GM23248 (cell line): Measurements from ENCODE around the gene SMARCD1. TPM values are rescaled to one million over a fixed set of nuclear protein-coding genes. Genes with fewer than 3 reads are reported as not detected.
A peak's percentile ranks its signal among the peaks of the same experiment; 100 is the strongest.
"Not testable (repeated sequence)": the region's sequence is repeated elsewhere in the genome, so short reads cannot be mapped to it uniquely, and the experiment has no call there.

Experiments used
- DNase-seq: peaks from one replicate; pipeline ENCODE4 v3.0.0-alpha.2; 2015
- H2AFZ ChIP-seq: fragments of 200-600 bp; sonication (generic); 2 replicates; pipeline ENCODE4 v1.6.1; 2016; ENCODE audit warnings: antibody characterized with exemption
- H3F3A ChIP-seq: fragments of 200-600 bp; sonication (generic); 2 replicates; pipeline ENCODE4 v1.6.1; 2016; ENCODE audit warnings: mild to moderate bottlenecking, antibody characterized with exemption, mixed run types; ENCODE audit not compliant: insufficient read depth
- H3K27ac ChIP-seq: fragments of 200-600 bp; sonication (generic); 2 replicates; pipeline ENCODE4 v1.5.1; 2016; ENCODE audit warnings: mild to moderate bottlenecking
- H3K27me3 ChIP-seq: fragments of 200-600 bp; sonication (generic); replicated peaks from 2 replicates; pipeline ENCODE4 v1.6.1; 2016; ENCODE audit warnings: mild to moderate bottlenecking; ENCODE audit not compliant: insufficient read depth
- H3K36me3 ChIP-seq: fragments of 200-600 bp; sonication (generic); 2 replicates; pipeline ENCODE4 v1.6.1; 2016; ENCODE audit warnings: low read depth, mild to moderate bottlenecking
- H3K4me1 ChIP-seq: fragments of 200-600 bp; sonication (generic); 2 replicates; pipeline ENCODE4 v1.6.1; 2016; ENCODE audit warnings: mild to moderate bottlenecking; ENCODE audit not compliant: insufficient read depth
- H3K4me2 ChIP-seq: fragments of 200-600 bp; sonication (generic); one replicate; pipeline ENCODE4 v1.6.1; 2016; ENCODE audit warnings: mild to moderate bottlenecking; ENCODE audit not compliant: unreplicated experiment
- H3K4me3 ChIP-seq: fragments of 200-600 bp; sonication (generic); 2 replicates; pipeline ENCODE4 v1.5.1; 2016; ENCODE audit warnings: mild to moderate bottlenecking
- H3K79me2 ChIP-seq: fragments of 200-600 bp; sonication (generic); 2 replicates; pipeline ENCODE4 v1.6.1; 2016; ENCODE audit warnings: mild to moderate bottlenecking; ENCODE audit not compliant: insufficient read depth
- H3K9ac ChIP-seq: fragments of 200-600 bp; sonication (generic); 2 replicates; pipeline ENCODE4 v1.6.1; 2016; ENCODE audit warnings: mild to moderate bottlenecking
- H3K9me2 ChIP-seq: fragments of 200-600 bp; sonication (generic); 2 replicates; pipeline ENCODE4 v1.6.1; 2016; ENCODE audit warnings: mixed run types, mild to moderate bottlenecking, moderate library complexity; ENCODE audit not compliant: insufficient read depth
- H3K9me3 ChIP-seq: fragments of 200-600 bp; sonication (generic); one replicate; pipeline ENCODE4 v1.6.1; 2017; ENCODE audit warnings: low read depth
- H4K20me1 ChIP-seq: fragments of 200-600 bp; sonication (generic); 2 replicates; pipeline ENCODE4 v1.6.0; 2016; ENCODE audit not compliant: insufficient read depth
- EZH2 ChIP-seq: fragments of 200-600 bp; sonication (generic); IDR thresholded peaks from 2 replicates; pipeline ENCODE4 v1.6.1; 2018; ENCODE audit warnings: antibody characterized with exemption, mild to moderate bottlenecking; ENCODE audit not compliant: insufficient read depth, poor library complexity, severe bottlenecking
- EZH2phosphoT487 ChIP-seq: fragments of 200-600 bp; sonication (generic); IDR thresholded peaks from 2 replicates; pipeline ENCODE4 v1.6.1; 2018; ENCODE audit warnings: antibody characterized with exemption, moderate library complexity, mild to moderate bottlenecking, low read depth; ENCODE audit not compliant: insufficient read depth
- WGBS, 2 experiments: methylation state at CpG; one replicate each; pipeline ENCODE4 v1.1.6; 2015 to 2017; ENCODE audit warnings: low lambda C conversion rate in 2 of 2, low coverage in 1 of 2; ENCODE audit errors: missing lambda C conversion rate in 2 of 2; 5-methylcytosine and 5-hydroxymethylcytosine counted together
- in situ Hi-C: fragments of 300-500 bp; cut with MboI; formaldehyde crosslinking; loops from 2 replicates; pipeline ENCODE4 v1.15.0; 2020
- polyA plus RNA-seq: library from polyadenylated mRNA; unstranded; fragments of >200 nt; fragmentation: Nextera tagmentation; extraction: Ambion mirVana; gene quantifications from 2 replicates; pipeline ENCODE4 v1.2.1, GENCODE V29; 2016
- total RNA-seq: library from RNA; depleted of rRNA; stranded (reverse); fragments of >200 nt; shearing (Covaris generic); gene quantifications from 2 replicates; pipeline ENCODE4 v1.2.3, GENCODE V29; 2014

Gene SMARCD1
- total and polyA plus RNA-seq, 2 experiments from 2014 or later: 6.4 to 41.9 TPM

DNA sequence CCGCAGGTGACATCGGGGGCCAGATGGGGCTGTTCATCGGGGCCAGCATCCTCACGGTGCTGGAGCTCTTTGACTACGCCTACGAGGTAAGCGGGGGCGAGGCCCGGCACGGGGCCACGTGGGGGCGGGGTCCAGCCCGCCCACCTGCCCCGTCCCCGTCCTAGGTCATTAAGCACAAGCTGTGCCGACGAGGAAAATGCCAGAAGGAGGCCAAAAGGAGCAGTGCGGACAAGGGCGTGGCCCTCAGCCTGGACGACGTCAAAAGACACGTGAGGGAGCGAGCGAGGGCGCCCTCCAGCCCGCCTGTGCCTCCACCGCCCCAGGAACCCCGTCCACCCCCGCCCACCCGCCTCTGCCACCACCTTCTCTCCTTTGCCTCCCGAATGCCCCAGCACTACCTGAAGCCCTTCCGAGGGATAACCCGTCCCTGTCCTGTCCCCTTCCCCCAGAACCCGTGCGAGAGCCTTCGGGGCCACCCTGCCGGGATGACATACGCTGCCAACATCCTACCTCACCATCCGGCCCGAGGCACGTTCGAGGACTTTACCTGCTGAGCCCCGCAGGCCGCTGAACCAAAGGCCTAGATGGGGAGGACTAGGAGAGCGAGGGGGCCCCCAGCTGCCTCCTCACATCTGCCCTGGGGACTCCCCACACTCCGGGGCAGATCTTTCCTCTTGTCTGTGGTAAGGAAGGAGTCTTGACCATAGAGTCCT, 3.9 kb upstream of the SMARCD1 start:
- no peaks in the 10 kb centered on the region for H3K27me3 ChIP-seq
- in situ Hi-C loops: no loop called here
- no peak overlapping the region for H3K4me2 ChIP-seq
- WGBS, 2 experiments: 54 to 65% methylated on average over 24 to 46 of the region's 46 CpGs
- no peak overlapping the region for H3K9ac ChIP-seq
- no peaks in the 10 kb centered on the region for H3K36me3 ChIP-seq
- peaks cover 22% of the 10 kb centered on the region for H3K79me2 ChIP-seq
- H3K4me3 ChIP-seq: no peak overlapping the region
- H2AFZ ChIP-seq: no peak overlapping the region
- no peaks in the 10 kb centered on the region for H4K20me1 ChIP-seq
- TF ChIP-seq EZH2phosphoT487 (no peak), EZH2 (no peak)
- H3K4me1 ChIP-seq: peaks cover 5% of the 10 kb centered on the region; the same call in 1 of the 2 replicates
- H3K9me3 ChIP-seq: no peaks in the 10 kb centered on the region
- H3K9me2 ChIP-seq: no peaks in the 10 kb centered on the region
- DNase-seq: no peak
- no peak overlapping the region for H3K27ac ChIP-seq
- peaks cover 6% of the 10 kb centered on the region; the same call in 1 of the 2 replicates for H3F3A ChIP-seq

DNA sequence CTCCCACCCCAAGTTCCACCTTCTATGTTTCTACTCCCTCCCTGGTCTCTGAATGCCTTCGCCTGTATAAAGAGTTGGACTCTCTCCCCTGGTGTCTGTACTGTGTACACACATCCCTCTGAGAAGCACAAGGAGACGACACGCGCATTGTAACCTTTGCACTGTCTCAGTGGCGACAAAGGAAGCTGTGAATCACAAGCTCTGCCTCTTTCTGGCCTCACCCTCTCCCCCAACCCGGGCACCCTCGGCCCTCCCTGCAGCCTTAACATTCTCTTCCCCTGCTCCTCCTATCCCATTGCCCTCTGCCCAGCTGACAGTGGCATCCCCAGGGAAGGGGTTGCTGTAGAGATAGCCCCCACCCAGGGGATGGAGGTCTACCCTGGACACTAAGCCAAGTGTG, 2.5 kb upstream of the SMARCD1 start:
- H2AFZ ChIP-seq: no peak overlapping the region

DNA sequence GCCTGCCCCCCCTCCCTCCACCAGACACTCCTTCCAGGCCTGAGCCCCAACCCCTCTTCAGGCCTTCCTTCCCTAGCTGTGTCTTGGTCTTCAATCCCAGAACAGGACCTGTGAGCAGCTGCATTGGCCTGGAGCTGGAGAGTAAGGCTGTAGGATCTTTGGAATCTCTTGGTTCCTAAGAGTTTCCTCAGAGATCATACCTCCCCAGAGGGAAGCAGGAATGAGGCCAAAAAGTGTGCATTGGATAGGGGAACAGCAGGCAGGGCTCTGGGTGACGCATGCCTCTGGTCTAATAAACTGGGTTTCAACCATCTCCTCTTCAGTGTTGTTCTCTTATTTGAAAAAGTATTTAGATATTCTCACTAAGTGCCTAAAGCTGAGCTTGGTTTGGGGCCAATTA, 1.8 kb upstream of the SMARCD1 start:
- no peak for DNase-seq
- Histone ChIP-seq H3K9ac (no peak overlapping the region), H3K27me3 (no peaks in the 10 kb centered on the region), H3K9me3 (no peaks in the 10 kb centered on the region), H4K20me1 (no peaks in the 10 kb centered on the region), H2AFZ (no peak overlapping the region), H3F3A (peaks cover 25% of the 10 kb centered on the region), H3K36me3 (no peaks in the 10 kb centered on the region), H3K27ac (no peak overlapping the region), H3K4me1 (peaks cover 19% of the 10 kb centered on the region), H3K4me2 (no peak overlapping the region), H3K9me2 (no peaks in the 10 kb centered on the region), H3K79me2 (peaks cover 22% of the 10 kb centered on the region), H3K4me3 (no peak overlapping the region)
- 94 to 100% methylated on average over 1 of the region's 1 CpG for WGBS, 2 experiments
- no peak for TF ChIP-seq EZH2
- no peak for TF ChIP-seq EZH2phosphoT487
- in situ Hi-C loops: no loop called here

More for the DNA sequence above, 2.5 kb upstream of the SMARCD1 start:
- TF ChIP-seq EZH2 (no peak), EZH2phosphoT487 (no peak)
- peaks cover 14% of the 10 kb centered on the region for H3K4me1 ChIP-seq
- peaks cover 18% of the 10 kb centered on the region for H3F3A ChIP-seq
- H3K9me2 ChIP-seq: no peaks in the 10 kb centered on the region
- H4K20me1 ChIP-seq: no peaks in the 10 kb centered on the region
- H3K27me3 ChIP-seq: no peaks in the 10 kb centered on the region
- 78 to 82% methylated on average over 7 of the region's 7 CpGs for WGBS, 2 experiments
- peaks cover 22% of the 10 kb centered on the region for H3K79me2 ChIP-seq
- DNase-seq: no peak
- H3K9ac ChIP-seq: no peak overlapping the region
- no peak overlapping the region for H3K27ac ChIP-seq
- no peak overlapping the region for H3K4me2 ChIP-seq
- no peaks in the 10 kb centered on the region for H3K36me3 ChIP-seq
- no peaks in the 10 kb centered on the region for H3K9me3 ChIP-seq
- H3K4me3 ChIP-seq: no peak overlapping the region
- in situ Hi-C loops: no loop called here

GRCh38 chr12:50084409-50084774, 750 bp upstream of the SMARCD1 start:
- peak overlapping the region; percentile 98 for H3K4me2 ChIP-seq
- H3K79me2 ChIP-seq: peaks cover 29% of the 10 kb centered on the region
- peak overlapping the region; percentile 88 for H3K9ac ChIP-seq
- H3K4me3 ChIP-seq: peak overlapping the region; percentile 90
- peaks cover 36% of the 10 kb centered on the region for H3F3A ChIP-seq
- H3K4me1 ChIP-seq: peaks cover 30% of the 10 kb centered on the region
- 33 to 34% methylated on average over 7 of the region's 7 CpGs for WGBS, 2 experiments
- H3K9me2 ChIP-seq, DNase-seq, H4K20me1 ChIP-seq, H3K36me3 ChIP-seq, in situ Hi-C loops, H3K9me3 ChIP-seq, H3K27me3 ChIP-seq: not testable (repeated sequence)
- H2AFZ ChIP-seq: peak overlapping the region; percentile 93
- peak overlapping the region; percentile 66 for H3K27ac ChIP-seq
